ENCODE results near the gene SNIP1. TPM values are rescaled to one million over a fixed set of nuclear protein-coding genes. Genes with fewer than 3 reads are reported as not detected.

SNIP1 gene
- total and polyA plus RNA-seq, 2 of the 8 experiments (the other 6 are each of a cell fraction or from before 2014, with no cell fraction given), result 3.7 to 15.7 TPM

DNA sequence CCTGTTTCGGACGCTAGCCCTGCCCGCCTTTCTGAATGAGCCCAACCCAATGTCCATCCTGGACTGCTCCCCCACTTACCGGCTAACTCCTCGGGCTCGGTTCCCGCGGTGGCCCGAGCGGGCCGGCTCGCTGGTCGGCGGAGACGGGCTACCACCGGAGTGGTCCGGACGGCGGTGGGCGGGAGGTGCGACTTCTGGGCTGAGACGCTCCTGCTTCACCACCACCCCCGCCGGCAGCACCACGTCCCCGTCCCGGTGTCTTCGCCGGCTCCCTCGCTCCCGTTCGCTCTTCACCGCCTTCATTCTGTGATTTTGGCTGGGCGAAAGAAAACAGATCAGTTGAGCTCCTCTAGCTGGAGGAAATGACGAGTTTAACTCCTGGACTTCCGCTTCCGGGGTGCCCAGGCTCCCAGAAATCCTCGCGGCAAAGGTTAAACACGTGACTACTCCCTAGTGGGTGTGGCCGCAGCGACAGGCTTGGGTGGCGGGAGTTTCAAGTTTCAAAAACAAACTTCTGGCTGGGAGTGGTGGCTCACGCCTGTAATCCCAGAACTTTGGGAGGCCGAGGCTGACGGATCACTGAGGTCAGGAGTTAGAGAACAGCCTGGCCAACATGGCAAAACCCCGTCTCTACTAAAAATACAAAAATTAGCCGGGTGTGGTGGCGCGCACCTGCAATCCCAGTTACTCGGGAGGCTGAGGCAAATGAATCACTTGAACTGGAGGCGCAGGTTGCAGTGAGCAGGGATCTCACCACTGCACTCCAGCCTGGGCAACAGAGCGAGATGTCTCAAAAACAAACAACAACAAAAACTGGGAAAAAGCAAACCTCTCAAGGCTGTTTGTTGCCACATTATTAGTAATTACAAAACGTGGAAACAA is at the start of gene SNIP1 (continued):
- TF ChIP-seq, protein P1, sequence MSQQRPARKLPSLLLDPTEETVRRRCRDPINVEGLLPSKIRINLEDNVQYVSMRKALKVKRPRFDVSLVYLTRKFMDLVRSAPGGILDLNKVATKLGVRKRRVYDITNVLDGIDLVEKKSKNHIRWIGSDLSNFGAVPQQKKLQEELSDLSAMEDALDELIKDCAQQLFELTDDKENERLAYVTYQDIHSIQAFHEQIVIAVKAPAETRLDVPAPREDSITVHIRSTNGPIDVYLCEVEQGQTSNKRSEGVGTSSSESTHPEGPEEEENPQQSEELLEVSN (IDR thresholded peaks at IDR 0.05), result peak; percentile 80
- TF ChIP-seq FOSL1 (IDR thresholded peaks at IDR 0.05; ENCODE audit: insufficient read depth, low read depth, low read length) (no peak), RXRA (IDR thresholded peaks at IDR 0.05; ENCODE audit: insufficient read depth, low read depth, low read length) (no peak), BACH1 (IDR thresholded peaks at IDR 0.05; ENCODE audit: low read length) (no peak), SIX5 (IDR thresholded peaks at IDR 0.05; ENCODE audit: low read depth, low read length) (0 out of 2 replicates have a peak, but pooled peaks have one; percentile 17), CREB1 (IDR thresholded peaks at IDR 0.05) (peak; percentile 73), NRF1 (IDR thresholded peaks at IDR 0.05; ENCODE audit: low read depth, low read length) (no peak), RBBP5 (IDR thresholded peaks at IDR 0.05; ENCODE audit: borderline replicate concordance, low read depth, low read length) (peak; percentile 60), KDM1A (IDR thresholded peaks at IDR 0.05; ENCODE audit: borderline replicate concordance, low read length) (peak; percentile 78; the same call in 1 of the 2 replicates), POLR2AphosphoS5 (IDR thresholded peaks at IDR 0.05; ENCODE audit: low read depth, low read length) (peak; percentile 78), EP300 (IDR thresholded peaks at IDR 0.05; ENCODE audit: borderline replicate concordance in 1 of 2, low read depth in 2 of 2, low read length in 2 of 2) (0 out of 3 replicates have a peak, but pooled peaks of 1 of the 2 experiments have one; percentile 27), POU5F1 (IDR thresholded peaks at IDR 0.05; ENCODE audit: low read depth, low read length) (no peak), TAF1 (IDR thresholded peaks at IDR 0.05; ENCODE audit: low read depth, low read length) (peak; percentile 88), SP2 (IDR thresholded peaks at IDR 0.05; ENCODE audit: low read length) (no peak), RAD21 (IDR thresholded peaks at IDR 0.05 in 1 of 2, conservative IDR thresholded peaks at IDR 0.05 in 1 of 2; ENCODE audit: low read depth in 2 of 2, low read length in 2 of 2) (no peak), JUND (IDR thresholded peaks at IDR 0.05; ENCODE audit: low read length) (no peak), GABPA (IDR thresholded peaks at IDR 0.05; ENCODE audit: borderline replicate concordance, insufficient read depth, low read length) (peak; percentile 90), HDAC2 (IDR thresholded peaks at IDR 0.05; ENCODE audit: borderline replicate concordance in 1 of 2, low read depth in 2 of 2, low read length in 2 of 2) (0 out of 4 replicates have a peak, but pooled peaks of 1 of the 2 experiments have one; percentile 67), RNF2 (IDR thresholded peaks at IDR 0.05; ENCODE audit: borderline replicate concordance, low read depth, low read length, missing control alignments, poor library complexity, severe bottlenecking) (no peak), POLR2A (IDR thresholded peaks at IDR 0.05; ENCODE audit: control extremely low read depth in 1 of 2, low read depth in 2 of 2, low read length in 2 of 2) (peak; percentile 37 to 82)
- TF ChIP-seq, protein P2, sequence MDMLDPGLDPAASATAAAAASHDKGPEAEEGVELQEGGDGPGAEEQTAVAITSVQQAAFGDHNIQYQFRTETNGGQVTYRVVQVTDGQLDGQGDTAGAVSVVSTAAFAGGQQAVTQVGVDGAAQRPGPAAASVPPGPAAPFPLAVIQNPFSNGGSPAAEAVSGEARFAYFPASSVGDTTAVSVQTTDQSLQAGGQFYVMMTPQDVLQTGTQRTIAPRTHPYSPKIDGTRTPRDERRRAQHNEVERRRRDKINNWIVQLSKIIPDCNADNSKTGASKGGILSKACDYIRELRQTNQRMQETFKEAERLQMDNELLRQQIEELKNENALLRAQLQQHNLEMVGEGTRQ (IDR thresholded peaks at IDR 0.05; ENCODE audit: low read length), result peak; percentile 84
